Fibroblast of skin of scalp (primary cell): Measurements from ENCODE around the gene KRTAP4-8.
A peak's percentile ranks its signal among the peaks of the same experiment; 100 is the strongest.
"Not testable (repeated sequence)": the region's sequence is repeated elsewhere in the genome, so short reads cannot be mapped to it uniquely, and the experiment has no call there.

ENCODE experiments used
- DNase-seq: peaks from one replicate; pipeline ENCODE4 v3.0.0-alpha.2; 2013

Gene KRTAP4-8

GRCh38 chr17:41065016-41065689, 32.8 kb downstream of the KRTAP4-8 start:
- not testable (repeated sequence) for DNase-seq

- no peak for DNase-seq
These were observed 33.6 kb downstream of the KRTAP4-8 start for GRCh38 chr17:41064301-41064700.

GRCh38 chr17:41063449-41063848, 34.5 kb downstream of the KRTAP4-8 start:
- DNase-seq = no peak

- peak; percentile 99 for DNase-seq
These were observed 36.0 kb downstream of the KRTAP4-8 start for GRCh38 chr17:41061964-41062363.

- peak; percentile 98 for DNase-seq
These were observed 37.8 kb downstream of the KRTAP4-8 start, which contains the start of gene KRTAP2-3 for GRCh38 chr17:41060052-41060604. TSS of gene KRTAP2-3 (minus strand) at chr17:41060114. CDS start at chr17:41060050, 64 bp downstream.

- DNase-seq = peak; percentile 95
These were observed 38.5 kb downstream of the KRTAP4-8 start for GRCh38 chr17:41059276-41060051.

GRCh38 chr17:41058741-41059140, 39.2 kb downstream of the KRTAP4-8 start:
- no peak for DNase-seq

GRCh38 chr17:41057547-41057946, 40.4 kb downstream of the KRTAP4-8 start:
- no peak for DNase-seq

GRCh38 chr17:41055130-41055529, 42.8 kb downstream of the KRTAP4-8 start, which contains the start of gene KRTAP2-2:
TSS of gene KRTAP2-2 (minus strand) at chr17:41055230. CDS start at chr17:41055211, 19 bp downstream.
- not testable (repeated sequence) for DNase-seq

GRCh38 chr17:41054556-41054955, 43.4 kb downstream of the KRTAP4-8 start:
- DNase-seq = not testable (repeated sequence)

- DNase-seq = no peak
These were observed 43.9 kb downstream of the KRTAP4-8 start for GRCh38 chr17:41054025-41054424.

- peak; percentile 63 for DNase-seq
These were observed 45.4 kb downstream of the KRTAP4-8 start for GRCh38 chr17:41052566-41052965.

- DNase-seq = peak; percentile 75
These were observed 48.8 kb downstream of the KRTAP4-8 start for GRCh38 chr17:41049110-41049509.

- peak; percentile 84 for DNase-seq
These were observed 49.5 kb downstream of the KRTAP4-8 start for GRCh38 chr17:41048441-41048840.
